ENCODE data around the gene VPS13D. TPM values are rescaled to one million over a fixed set of nuclear protein-coding genes. Genes with fewer than 3 reads are reported as not detected.
A peak's percentile ranks its signal among the peaks of the same experiment; 100 is the strongest.

The VPS13D gene
- total and polyA plus RNA-seq, 2 experiments from 2014 or later = 10.7 to 34.9 TPM

DNA sequence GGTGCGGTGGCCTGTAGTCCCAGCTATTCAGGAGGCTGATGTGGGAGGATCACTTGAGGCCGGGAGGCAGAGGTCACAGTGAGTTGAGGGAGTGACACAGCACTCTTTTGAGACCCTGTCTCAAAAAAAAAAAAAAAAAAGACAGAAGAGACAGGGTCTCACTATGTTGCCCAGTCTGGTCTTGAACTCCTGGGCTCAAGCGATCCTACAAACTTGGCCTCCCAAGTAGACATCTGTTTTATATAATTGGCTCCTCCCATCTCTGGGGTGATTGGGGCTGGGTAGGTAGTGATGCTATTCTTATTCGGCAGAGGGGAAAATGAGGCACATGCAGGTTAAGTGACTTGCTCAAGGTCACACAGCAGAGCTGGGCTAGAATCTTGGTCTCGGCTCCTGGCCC lies 23.6 kb upstream of the VPS13D start:
- H3K27ac Mint-ChIP-seq = no peak overlapping the region
- no peak for ATAC-seq

DNA sequence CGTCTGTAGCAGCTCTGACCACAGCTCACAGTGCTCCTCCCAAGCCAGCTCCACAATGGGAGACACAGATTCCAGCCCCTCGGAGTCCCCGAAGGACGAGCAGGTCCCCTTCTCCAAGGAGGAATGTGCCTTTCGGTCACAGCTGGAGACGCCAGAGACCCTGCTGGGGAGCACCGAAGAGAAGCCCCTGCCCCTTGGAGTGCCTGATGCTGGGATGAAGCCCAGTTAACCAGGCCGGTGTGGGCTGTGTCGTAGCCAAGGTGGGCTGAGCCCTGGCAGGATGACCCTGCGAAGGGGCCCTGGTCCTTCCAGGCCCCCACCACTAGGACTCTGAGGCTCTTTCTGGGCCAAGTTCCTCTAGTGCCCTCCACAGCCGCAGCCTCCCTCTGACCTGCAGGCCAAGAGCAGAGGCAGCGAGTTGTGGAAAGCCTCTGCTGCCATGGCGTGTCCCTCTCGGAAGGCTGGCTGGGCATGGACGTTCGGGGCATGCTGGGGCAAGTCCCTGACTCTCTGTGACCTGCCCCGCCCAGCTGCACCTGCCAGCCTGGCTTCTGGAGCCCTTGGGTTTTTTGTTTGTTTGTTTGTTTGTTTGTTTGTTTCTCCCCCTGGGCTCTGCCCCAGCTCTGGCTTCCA lies 22.9 kb upstream of the VPS13D start:
- no peak overlapping the region for H3K27ac ChIP-seq (ENCODE audit: low read depth)
- H4K20me1 ChIP-seq (replicated peaks; ENCODE audit: insufficient read depth) = no peaks in the 10 kb centered on the region
- H3K4me3 ChIP-seq = no peak overlapping the region
- DNase-seq (ENCODE audit: low spot score) (no peak), ATAC-seq (no peak)
- no peaks in the 10 kb centered on the region for H3F3A ChIP-seq (replicated peaks; ENCODE audit: low read depth)
- H3K27me3 ChIP-seq (ENCODE audit: insufficient read depth) = no peaks in the 10 kb centered on the region
- H3K36me3 ChIP-seq (ENCODE audit: insufficient read depth) = no peaks in the 10 kb centered on the region
- H3K9me2 ChIP-seq (ENCODE audit: insufficient read depth) = no peaks in the 10 kb centered on the region
- H3K79me2 ChIP-seq (replicated peaks; ENCODE audit: insufficient read depth) = no peaks in the 10 kb centered on the region
- Mint-ChIP-seq H3K4me3 (no peak overlapping the region), H3K27ac (no peak overlapping the region), H3K9me3 (no peaks in the 10 kb centered on the region), H3K36me3 (ENCODE audit: low read depth) (no peaks in the 10 kb centered on the region), H3K27me3 (ENCODE audit: insufficient read depth, low read depth, poor library complexity) (peaks cover 1% of the 10 kb centered on the region), H3K4me1 (peaks cover 30% of the 10 kb centered on the region)
- 0 out of 2 replicates have a peak overlapping the region, but pooled peaks have one; percentile 32 for H2AFZ ChIP-seq
- H3K4me1 ChIP-seq (ENCODE audit: insufficient read depth) = peaks cover 9% of the 10 kb centered on the region
- H3K4me2 ChIP-seq = no peak overlapping the region
- TF ChIP-seq EZH2phosphoT487 (IDR thresholded peaks at IDR 0.05; ENCODE audit: unreplicated experiment) (no peak), CTCF (conservative IDR thresholded peaks at IDR 0.05; ENCODE audit: low read depth in 2 of 2) (no peak), NANOG (IDR thresholded peaks at IDR 0.05; ENCODE audit: borderline replicate concordance) (no peak), POLR2AphosphoS5 (IDR thresholded peaks at IDR 0.05; ENCODE audit: low read depth) (no peak), STAT1 (IDR thresholded peaks at IDR 0.05; ENCODE audit: unreplicated experiment) (no peak), JUNB (IDR thresholded peaks at IDR 0.05; ENCODE audit: unreplicated experiment) (no peak), ZNF331 (CRISPR knock-in tag; IDR thresholded peaks at IDR 0.05; ENCODE audit: low read depth) (no peak), CREB1 (CRISPR knock-in tag; IDR thresholded peaks at IDR 0.05; ENCODE audit: low read depth) (no peak), EZH2 (IDR thresholded peaks at IDR 0.05; ENCODE audit: low read depth, unreplicated experiment) (no peak), ZNF114 (CRISPR knock-in tag; IDR thresholded peaks at IDR 0.05) (no peak)
- TF ChIP-seq, protein P1, sequence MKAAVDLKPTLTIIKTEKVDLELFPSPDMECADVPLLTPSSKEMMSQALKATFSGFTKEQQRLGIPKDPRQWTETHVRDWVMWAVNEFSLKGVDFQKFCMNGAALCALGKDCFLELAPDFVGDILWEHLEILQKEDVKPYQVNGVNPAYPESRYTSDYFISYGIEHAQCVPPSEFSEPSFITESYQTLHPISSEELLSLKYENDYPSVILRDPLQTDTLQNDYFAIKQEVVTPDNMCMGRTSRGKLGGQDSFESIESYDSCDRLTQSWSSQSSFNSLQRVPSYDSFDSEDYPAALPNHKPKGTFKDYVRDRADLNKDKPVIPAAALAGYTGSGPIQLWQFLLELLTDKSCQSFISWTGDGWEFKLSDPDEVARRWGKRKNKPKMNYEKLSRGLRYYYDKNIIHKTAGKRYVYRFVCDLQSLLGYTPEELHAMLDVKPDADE (IDR thresholded peaks at IDR 0.05) = no peak
- TF ChIP-seq, protein P2, sequence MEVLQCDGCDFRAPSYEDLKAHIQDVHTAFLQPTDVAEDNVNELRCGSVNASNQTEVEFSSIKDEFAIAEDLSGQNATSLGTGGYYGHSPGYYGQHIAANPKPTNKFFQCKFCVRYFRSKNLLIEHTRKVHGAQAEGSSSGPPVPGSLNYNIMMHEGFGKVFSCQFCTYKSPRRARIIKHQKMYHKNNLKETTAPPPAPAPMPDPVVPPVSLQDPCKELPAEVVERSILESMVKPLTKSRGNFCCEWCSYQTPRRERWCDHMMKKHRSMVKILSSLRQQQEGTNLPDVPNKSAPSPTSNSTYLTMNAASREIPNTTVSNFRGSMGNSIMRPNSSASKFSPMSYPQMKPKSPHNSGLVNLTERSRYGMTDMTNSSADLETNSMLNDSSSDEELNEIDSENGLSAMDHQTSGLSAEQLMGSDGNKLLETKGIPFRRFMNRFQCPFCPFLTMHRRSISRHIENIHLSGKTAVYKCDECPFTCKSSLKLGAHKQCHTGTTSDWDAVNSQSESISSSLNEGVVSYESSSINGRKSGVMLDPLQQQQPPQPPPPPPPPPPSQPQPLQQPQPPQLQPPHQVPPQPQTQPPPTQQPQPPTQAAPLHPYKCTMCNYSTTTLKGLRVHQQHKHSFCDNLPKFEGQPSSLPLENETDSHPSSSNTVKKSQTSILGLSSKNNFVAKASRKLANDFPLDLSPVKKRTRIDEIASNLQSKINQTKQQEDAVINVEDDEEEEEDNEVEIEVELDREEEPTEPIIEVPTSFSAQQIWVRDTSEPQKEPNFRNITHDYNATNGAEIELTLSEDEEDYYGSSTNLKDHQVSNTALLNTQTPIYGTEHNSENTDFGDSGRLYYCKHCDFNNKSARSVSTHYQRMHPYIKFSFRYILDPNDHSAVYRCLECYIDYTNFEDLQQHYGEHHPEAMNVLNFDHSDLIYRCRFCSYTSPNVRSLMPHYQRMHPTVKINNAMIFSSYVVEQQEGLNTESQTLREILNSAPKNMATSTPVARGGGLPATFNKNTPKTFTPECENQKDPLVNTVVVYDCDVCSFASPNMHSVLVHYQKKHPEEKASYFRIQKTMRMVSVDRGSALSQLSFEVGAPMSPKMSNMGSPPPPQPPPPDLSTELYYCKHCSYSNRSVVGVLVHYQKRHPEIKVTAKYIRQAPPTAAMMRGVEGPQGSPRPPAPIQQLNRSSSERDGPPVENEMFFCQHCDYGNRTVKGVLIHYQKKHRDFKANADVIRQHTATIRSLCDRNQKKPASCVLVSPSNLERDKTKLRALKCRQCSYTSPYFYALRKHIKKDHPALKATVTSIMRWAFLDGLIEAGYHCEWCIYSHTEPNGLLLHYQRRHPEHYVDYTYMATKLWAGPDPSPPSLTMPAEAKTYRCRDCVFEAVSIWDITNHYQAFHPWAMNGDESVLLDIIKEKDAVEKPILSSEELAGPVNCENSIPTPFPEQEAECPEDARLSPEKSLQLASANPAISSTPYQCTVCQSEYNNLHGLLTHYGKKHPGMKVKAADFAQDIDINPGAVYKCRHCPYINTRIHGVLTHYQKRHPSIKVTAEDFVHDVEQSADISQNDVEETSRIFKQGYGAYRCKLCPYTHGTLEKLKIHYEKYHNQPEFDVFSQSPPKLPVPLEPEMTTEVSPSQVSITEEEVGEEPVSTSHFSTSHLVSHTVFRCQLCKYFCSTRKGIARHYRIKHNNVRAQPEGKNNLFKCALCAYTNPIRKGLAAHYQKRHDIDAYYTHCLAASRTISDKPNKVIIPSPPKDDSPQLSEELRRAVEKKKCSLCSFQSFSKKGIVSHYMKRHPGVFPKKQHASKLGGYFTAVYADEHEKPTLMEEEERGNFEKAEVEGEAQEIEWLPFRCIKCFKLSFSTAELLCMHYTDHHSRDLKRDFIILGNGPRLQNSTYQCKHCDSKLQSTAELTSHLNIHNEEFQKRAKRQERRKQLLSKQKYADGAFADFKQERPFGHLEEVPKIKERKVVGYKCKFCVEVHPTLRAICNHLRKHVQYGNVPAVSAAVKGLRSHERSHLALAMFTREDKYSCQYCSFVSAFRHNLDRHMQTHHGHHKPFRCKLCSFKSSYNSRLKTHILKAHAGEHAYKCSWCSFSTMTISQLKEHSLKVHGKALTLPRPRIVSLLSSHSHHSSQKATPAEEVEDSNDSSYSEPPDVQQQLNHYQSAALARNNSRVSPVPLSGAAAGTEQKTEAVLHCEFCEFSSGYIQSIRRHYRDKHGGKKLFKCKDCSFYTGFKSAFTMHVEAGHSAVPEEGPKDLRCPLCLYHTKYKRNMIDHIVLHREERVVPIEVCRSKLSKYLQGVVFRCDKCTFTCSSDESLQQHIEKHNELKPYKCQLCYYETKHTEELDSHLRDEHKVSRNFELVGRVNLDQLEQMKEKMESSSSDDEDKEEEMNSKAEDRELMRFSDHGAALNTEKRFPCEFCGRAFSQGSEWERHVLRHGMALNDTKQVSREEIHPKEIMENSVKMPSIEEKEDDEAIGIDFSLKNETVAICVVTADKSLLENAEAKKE (CRISPR knock-in tag; IDR thresholded peaks at IDR 0.05) = no peak

More for the DNA sequence above, 23.6 kb upstream of the VPS13D start:
- H3K79me2 ChIP-seq (replicated peaks; ENCODE audit: insufficient read depth) = no peaks in the 10 kb centered on the region
- H3K27me3 Mint-ChIP-seq (ENCODE audit: insufficient read depth, low read depth, poor library complexity) = peaks cover 1% of the 10 kb centered on the region
- H3K9me3 Mint-ChIP-seq = no peaks in the 10 kb centered on the region
- H3K27me3 ChIP-seq (ENCODE audit: insufficient read depth) = no peaks in the 10 kb centered on the region
- no peak overlapping the region for H3K4me3 ChIP-seq
- no peaks in the 10 kb centered on the region for H4K20me1 ChIP-seq (replicated peaks; ENCODE audit: insufficient read depth)
- H3K4me3 Mint-ChIP-seq = no peak overlapping the region
- H3K36me3 ChIP-seq (ENCODE audit: insufficient read depth) = no peaks in the 10 kb centered on the region
- H3K4me1 Mint-ChIP-seq = peaks cover 30% of the 10 kb centered on the region
- no peaks in the 10 kb centered on the region for H3K36me3 Mint-ChIP-seq (ENCODE audit: low read depth)
- no peak overlapping the region for H3K27ac ChIP-seq (ENCODE audit: low read depth)
- H3K4me2 ChIP-seq = no peak overlapping the region
- H2AFZ ChIP-seq = no peak overlapping the region
- no peak for DNase-seq (ENCODE audit: low spot score)
- no peaks in the 10 kb centered on the region for H3F3A ChIP-seq (replicated peaks; ENCODE audit: low read depth)
- no peak for TF ChIP-seq ZNF331 (CRISPR knock-in tag; IDR thresholded peaks at IDR 0.05; ENCODE audit: low read depth)
- no peaks in the 10 kb centered on the region for H3K9me2 ChIP-seq (ENCODE audit: insufficient read depth)
- peaks cover 9% of the 10 kb centered on the region for H3K4me1 ChIP-seq (ENCODE audit: insufficient read depth)

Data from GM23338 (cell line).